Fibroblast of the aortic adventitia (primary cell): Measurements from ENCODE around the gene CEP104. TPM values are rescaled to one million over a fixed set of nuclear protein-coding genes. Genes with fewer than 3 reads are reported as not detected.

ENCODE experiments used
- DNase-seq: peaks from one replicate; pipeline ENCODE4 v3.0.0-alpha.2; 2010; ENCODE audit warnings: low read depth
- H3K4me3 ChIP-seq: 2 replicates; pipeline ENCODE4 v1.5.1; 2011; ENCODE audit warnings: low read depth, mild to moderate bottlenecking, control low read depth, low read length, moderate library complexity
- total RNA-seq: library from RNA; depleted of rRNA; stranded (reverse); fragments of >200 nt; gene quantifications from 2 replicates; pipeline ENCODE4 v1.2.3, GENCODE V29; 2012; ENCODE audit warnings: low replicate concordance
- TF ChIP-seq, protein P1 (sequence below): IDR thresholded peaks from 2 replicates; pipeline ENCODE4 v1.5.1; 2011; ENCODE audit warnings: mild to moderate bottlenecking, low read length, control low read depth, inconsistent platforms; ENCODE audit not compliant: insufficient read depth

Gene CEP104
- total RNA-seq, 1 donor, result 16.9 TPM

DNA sequence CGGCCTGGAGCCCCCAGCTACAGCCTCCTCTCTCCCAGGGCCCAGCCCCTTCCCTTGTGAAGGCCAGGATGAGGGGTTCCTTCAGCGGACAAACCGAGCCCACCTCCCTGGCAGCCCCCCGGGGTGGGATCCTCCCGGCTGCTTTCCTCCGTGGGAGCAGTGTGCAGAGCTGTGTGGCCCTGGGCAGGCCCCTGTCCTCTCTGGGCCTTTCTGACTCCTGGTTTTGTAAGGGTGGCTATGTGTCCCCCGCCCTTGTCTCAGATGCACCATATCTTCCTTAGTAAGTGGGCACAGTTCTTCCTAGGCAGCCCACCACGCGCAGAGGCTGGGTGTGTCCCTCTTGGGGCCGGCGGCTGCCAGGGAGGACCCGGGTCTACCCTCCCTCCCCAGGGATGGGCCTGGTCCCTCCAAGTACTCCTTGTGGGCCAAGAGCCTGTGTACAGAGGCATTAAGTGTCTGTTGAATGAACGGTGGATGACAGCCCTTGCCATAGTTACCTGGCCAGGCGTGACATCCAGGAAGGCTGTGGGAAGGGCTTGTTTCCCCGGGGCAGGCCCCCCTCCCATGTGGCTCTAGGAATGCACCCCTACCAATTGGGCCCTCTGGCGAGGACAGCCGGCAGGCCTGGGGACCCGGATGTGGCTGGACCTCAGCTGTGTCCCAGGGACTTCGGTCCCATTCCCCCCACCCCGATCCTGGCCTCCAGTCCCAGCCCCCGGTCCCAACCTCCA is 80.6 kb downstream of the CEP104 start:
- no peak for DNase-seq
- TF ChIP-seq, protein P1, sequence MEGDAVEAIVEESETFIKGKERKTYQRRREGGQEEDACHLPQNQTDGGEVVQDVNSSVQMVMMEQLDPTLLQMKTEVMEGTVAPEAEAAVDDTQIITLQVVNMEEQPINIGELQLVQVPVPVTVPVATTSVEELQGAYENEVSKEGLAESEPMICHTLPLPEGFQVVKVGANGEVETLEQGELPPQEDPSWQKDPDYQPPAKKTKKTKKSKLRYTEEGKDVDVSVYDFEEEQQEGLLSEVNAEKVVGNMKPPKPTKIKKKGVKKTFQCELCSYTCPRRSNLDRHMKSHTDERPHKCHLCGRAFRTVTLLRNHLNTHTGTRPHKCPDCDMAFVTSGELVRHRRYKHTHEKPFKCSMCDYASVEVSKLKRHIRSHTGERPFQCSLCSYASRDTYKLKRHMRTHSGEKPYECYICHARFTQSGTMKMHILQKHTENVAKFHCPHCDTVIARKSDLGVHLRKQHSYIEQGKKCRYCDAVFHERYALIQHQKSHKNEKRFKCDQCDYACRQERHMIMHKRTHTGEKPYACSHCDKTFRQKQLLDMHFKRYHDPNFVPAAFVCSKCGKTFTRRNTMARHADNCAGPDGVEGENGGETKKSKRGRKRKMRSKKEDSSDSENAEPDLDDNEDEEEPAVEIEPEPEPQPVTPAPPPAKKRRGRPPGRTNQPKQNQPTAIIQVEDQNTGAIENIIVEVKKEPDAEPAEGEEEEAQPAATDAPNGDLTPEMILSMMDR, result no peak
- H3K4me3 ChIP-seq, result no peak overlapping the region

DNA sequence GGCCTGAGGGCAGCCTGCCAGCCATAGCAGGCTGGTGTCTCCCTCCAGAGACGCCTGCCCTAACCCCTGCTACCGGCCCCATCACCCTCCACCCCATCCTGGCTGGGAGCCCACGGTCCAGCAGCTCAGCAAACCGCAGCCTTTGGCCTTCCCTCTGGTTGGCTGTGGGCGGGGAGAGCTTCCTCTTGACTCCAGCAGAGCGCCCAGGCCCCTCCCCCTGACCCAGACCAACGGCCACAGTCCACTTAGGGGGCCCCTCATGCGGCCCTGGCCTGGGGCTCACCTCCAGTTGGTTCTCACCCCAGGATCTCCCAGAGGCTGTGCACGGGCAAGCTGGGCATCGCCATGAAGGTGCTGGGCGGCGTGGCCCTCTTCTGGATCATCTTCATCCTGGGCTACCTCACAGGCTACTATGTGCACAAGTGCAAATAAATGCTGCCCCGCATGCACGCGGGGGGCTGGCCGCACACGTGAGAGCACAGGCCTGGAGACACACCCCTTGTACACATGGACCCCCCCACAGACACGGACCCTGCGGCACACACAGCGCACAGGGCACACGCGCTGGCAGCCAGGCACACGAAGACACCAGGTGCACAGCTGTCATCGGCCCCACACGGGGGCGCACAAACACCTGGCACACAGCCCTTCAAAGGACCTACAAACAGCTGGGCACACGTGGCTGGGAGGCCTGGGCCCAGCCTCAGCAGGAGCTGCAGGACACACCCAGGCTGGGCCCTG is 81.4 kb downstream of the CEP104 start:
- TF ChIP-seq, protein P1, result no peak
- peak; percentile 33 for DNase-seq
- no peak overlapping the region for H3K4me3 ChIP-seq

DNA sequence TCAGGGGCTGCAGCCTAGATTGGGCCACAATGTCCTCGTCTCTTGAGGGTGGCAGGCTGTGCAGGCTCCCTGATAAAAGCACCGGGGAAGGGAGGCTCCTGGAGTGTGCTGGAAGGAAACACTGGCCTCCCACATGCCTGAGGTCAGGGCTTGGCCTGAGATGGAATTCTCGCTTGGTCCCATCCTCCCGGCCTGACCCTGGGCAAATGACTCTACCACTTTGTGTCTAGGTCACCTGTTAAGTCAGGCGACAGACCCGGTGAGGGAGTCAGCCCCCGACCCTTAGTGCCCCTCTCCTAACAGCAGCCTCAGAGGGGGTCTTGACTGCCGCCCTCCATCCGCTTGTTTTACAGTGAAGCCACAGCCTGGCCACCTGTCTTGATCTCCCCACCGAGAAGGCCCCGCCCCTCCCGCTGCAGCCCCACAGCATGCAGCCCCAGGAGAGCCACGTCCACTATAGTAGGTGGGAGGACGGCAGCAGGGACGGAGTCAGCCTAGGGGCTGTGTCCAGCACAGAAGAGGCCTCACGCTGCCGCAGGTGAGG is 82.0 kb downstream of the CEP104 start:
- no peak for DNase-seq
- TF ChIP-seq, protein P1, result no peak
- H3K4me3 ChIP-seq, result no peak overlapping the region

GRCh38 chr1:3774276-3774945 is 82.6 kb downstream of the CEP104 start:
- TF ChIP-seq, protein P1, result no peak
- no peak for DNase-seq
- no peak overlapping the region for H3K4me3 ChIP-seq

GRCh38 chr1:3773572-3774275 is 83.3 kb downstream of the CEP104 start:
- H3K4me3 ChIP-seq, result no peak overlapping the region
- no peak for DNase-seq

More at GRCh38 chr1:3773572-3774275, 83.3 kb downstream of the CEP104 start:
- TF ChIP-seq, protein P1, result no peak
